Left lung (tissue), 10 donors: ENCODE measurements around the gene ABCA5. TPM values are rescaled to one million over a fixed set of nuclear protein-coding genes. Genes with fewer than 3 reads are reported as not detected.

Experiments
- ATAC-seq: fragments of 200-7000 bp; cut with Tn5 transposase; one replicate; pipeline ENCODE4 v1.9.1; 2020; ENCODE audit warnings: moderate library complexity
- DNase-seq, 4 donors: peaks; one replicate each; pipeline ENCODE4 v3.0.0-alpha.2; 2013 to 2020
- H3K27ac ChIP-seq, 2 donors: fragments of 200-600 bp; sonication (generic) in 1 of 2; one replicate each; pipeline versions ENCODE4 v1.5.0 to v1.8.0; 2020 to 2021
- H3K27me3 ChIP-seq, 2 donors: fragments of 200-600 bp; sonication (generic) in 1 of 2; one replicate each; pipeline versions ENCODE4 v1.5.0 to v1.8.0; 2020 to 2021
- H3K36me3 ChIP-seq, 2 donors: fragments of 200-600 bp; sonication (generic) in 1 of 2; one replicate each; pipeline versions ENCODE4 v1.5.0 to v1.8.0; 2020 to 2021
- H3K4me1 ChIP-seq, 2 donors: fragments of 200-600 bp; one replicate each; pipeline ENCODE4 v1.8.0; 2021
- H3K4me3 ChIP-seq, 2 donors: fragments of 200-600 bp; sonication (generic) in 1 of 2; one replicate each; pipeline versions ENCODE4 v1.5.0 to v1.8.0; 2020 to 2021; ENCODE audit warnings: mild to moderate bottlenecking in 1 of 2
- H3K9me3 ChIP-seq, 2 donors: fragments of 200-600 bp; sonication (generic) in 1 of 2; one replicate each; pipeline versions ENCODE4 v1.5.0 to v1.8.0; 2020 to 2021
- CTCF ChIP-seq, 2 donors: fragments of 200-600 bp; sonication (generic) in 1 of 2; IDR thresholded peaks; one replicate each; pipeline versions ENCODE4 v1.5.0 to v1.8.0; 2021; ENCODE audit warnings: antibody characterized with exemption in 2 of 2
- intact Hi-C, 2 donors: fragments of 100-400 bp; cut with DNase I; formaldehyde crosslinking; loops; one replicate each; pipeline versions ENCODE4 v1.11.2 to v1.14.2; 2022
- polyA plus RNA-seq, 6 donors: library from polyadenylated mRNA; unstranded; fragments of 120-200 nt; gene quantifications; one replicate each; pipeline ENCODE4 v1.2.1, GENCODE V29; 2013; ENCODE audit not compliant: insufficient read length in 6 of 6
- total RNA-seq, 2 donors: library from RNA; stranded (reverse); fragmentation: NEBNext Ultra II Directional; extraction: Animal tissue kit (Norgen Biotek cat#: 25700); gene quantifications; one replicate each; pipeline ENCODE4 v1.2.1, GENCODE V29; 2021
- donor health status: DM: no; HTN: yes; CAD: no.
- donor health status: DM: no; HTN: no; CAD: no.

Gene ABCA5
- total and polyA plus RNA-seq, 8 donors: 14.7 to 29.8 (median 20.0) TPM

DNA sequence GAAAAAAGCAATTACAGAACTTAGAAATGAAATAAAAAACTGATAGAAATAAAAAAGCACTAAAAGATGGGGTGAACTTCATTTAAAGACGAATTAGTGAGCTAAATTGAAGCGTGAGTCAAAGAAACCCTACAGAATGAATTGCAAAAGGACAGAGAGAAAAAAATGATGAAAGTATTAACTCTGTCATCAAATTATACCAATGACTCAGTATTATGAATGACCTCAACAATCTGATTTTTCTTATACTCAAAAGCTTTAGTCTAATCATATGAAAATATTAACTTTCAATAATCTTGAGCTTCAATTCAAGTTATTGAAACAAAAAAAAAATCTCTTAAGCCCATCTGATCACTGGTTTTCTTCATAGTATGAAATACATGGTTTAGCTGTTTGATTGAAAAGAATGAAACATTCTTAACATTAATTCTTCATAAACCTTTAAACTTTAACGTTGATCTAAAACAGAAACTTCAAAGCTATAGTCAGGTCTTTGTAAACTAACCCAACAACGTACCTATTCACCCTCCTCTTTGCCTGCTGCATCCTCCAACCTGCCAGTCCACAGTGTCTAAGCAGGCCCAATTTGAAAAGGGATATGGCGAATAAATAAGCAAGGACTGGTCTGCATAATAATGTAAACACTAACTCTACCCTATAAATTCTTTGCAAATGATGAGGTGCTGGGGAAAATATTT lies 6.6 kb downstream of the ABCA5 start:
- intact Hi-C loops: no loop called here
- Histone ChIP-seq H3K4me3 (no peak overlapping the region), H3K27me3 (no peaks in the 10 kb centered on the region), H3K9me3 (no peaks in the 10 kb centered on the region), H3K36me3 (no peaks in the 10 kb centered on the region), H3K4me1 (no peaks in the 10 kb centered on the region), H3K27ac (no peak overlapping the region)
- DNase-seq (no peak), ATAC-seq (no peak)
- no peak for TF ChIP-seq CTCF (IDR thresholded peaks at IDR 0.05)

- Histone ChIP-seq H3K9me3 (no peaks in the 10 kb centered on the region), H3K4me1 (no peaks in the 10 kb centered on the region), H3K4me3 (no peak overlapping the region), H3K27me3 (no peaks in the 10 kb centered on the region), H3K36me3 (no peaks in the 10 kb centered on the region), H3K27ac (no peak overlapping the region)
- no peak for DNase-seq
- intact Hi-C loops: no loop called here
- ATAC-seq: no peak
- no peak for TF ChIP-seq CTCF (IDR thresholded peaks at IDR 0.05)
These were observed 9.3 kb downstream of the ABCA5 start for GRCh38 chr17:69317625-69318024.

- no peak for ATAC-seq
- H3K27me3 ChIP-seq: no peaks in the 10 kb centered on the region
These were observed 12.5 kb downstream of the ABCA5 start for GRCh38 chr17:69314246-69315065.

DNA sequence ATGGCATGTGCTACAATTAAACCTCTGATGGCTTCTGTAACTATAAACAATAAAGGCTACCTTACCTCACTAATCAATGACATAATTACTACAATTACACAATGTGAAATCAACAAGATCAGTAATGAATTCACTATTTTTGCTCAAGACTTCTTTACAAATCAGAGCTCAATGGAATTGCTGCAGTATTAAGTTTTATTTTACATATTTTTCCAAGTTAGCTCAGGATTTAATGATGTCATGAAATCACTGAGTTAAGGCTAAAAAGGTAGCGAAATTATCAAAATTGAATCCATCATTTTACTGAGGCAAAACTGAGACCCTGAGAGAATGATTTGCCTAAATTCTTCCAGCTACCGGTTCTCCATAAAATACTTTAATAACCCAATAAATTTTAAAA lies 21.8 kb downstream of the ABCA5 start:
- intact Hi-C loops: no loop called here
- no peaks in the 10 kb centered on the region for H3K27me3 ChIP-seq
- no peak for TF ChIP-seq CTCF (IDR thresholded peaks at IDR 0.05)
- ATAC-seq (no peak), DNase-seq (no peak)
- no peaks in the 10 kb centered on the region for H3K9me3 ChIP-seq
- H3K4me3 ChIP-seq: no peak overlapping the region
- H3K27ac ChIP-seq: no peak overlapping the region
- H3K4me1 ChIP-seq: no peaks in the 10 kb centered on the region
- peaks cover 0 to 11% of the 10 kb centered on the region in 2 donors for H3K36me3 ChIP-seq

More at GRCh38 chr17:69314246-69315065, 12.5 kb downstream of the ABCA5 start:
- TF ChIP-seq CTCF (IDR thresholded peaks at IDR 0.05): no peak
- H3K9me3 ChIP-seq: no peaks in the 10 kb centered on the region
- peak in 1 of 4 donors; percentile 10 for DNase-seq
- H3K4me1 ChIP-seq: no peaks in the 10 kb centered on the region
- no peak overlapping the region for H3K4me3 ChIP-seq
- intact Hi-C loops: no loop called here
- no peak overlapping the region for H3K27ac ChIP-seq
- peaks cover 0 to under 1% of the 10 kb centered on the region in 2 donors for H3K36me3 ChIP-seq

GRCh38 chr17:69302682-69303081 lies 24.3 kb downstream of the ABCA5 start:
- no peak overlapping the region for H3K4me3 ChIP-seq
- intact Hi-C loops: no loop called here
- H3K4me1 ChIP-seq: no peaks in the 10 kb centered on the region
- H3K9me3 ChIP-seq: no peaks in the 10 kb centered on the region
- ATAC-seq (no peak), DNase-seq (no peak)
- no peak for TF ChIP-seq CTCF (IDR thresholded peaks at IDR 0.05)
- H3K27ac ChIP-seq: no peak overlapping the region
- H3K27me3 ChIP-seq: no peaks in the 10 kb centered on the region
- H3K36me3 ChIP-seq: peaks cover 0 to 10% of the 10 kb centered on the region in 2 donors
